CD8-positive, alpha-beta memory T cell (primary cell): Measurements from ENCODE around the gene ETV1. TPM values are rescaled to one million over a fixed set of nuclear protein-coding genes. Genes with fewer than 3 reads are reported as not detected.

Experiments used
- CTCF ChIA-PET: fragments of 350-600 bp; sonication (Branson Sonifier 250); formaldehyde crosslinking; loops from one replicate; lab custom pipeline; 2021; ENCODE audit warnings: antibody characterized with exemption; lab: Charles Lee
- POLR2A ChIA-PET: fragments of 350-600 bp; sonication (Branson Sonifier 250); formaldehyde crosslinking; loops from one replicate; lab custom pipeline; 2021; ENCODE audit warnings: antibody characterized with exemption; lab: Charles Lee
- DNase-seq, 5 donors: peaks; one replicate each; pipeline versions ENCODE4 v3.0.0 to v3.0.0-alpha.2; 2020 to 2022; ENCODE audit warnings: mixed read lengths in 1 of 5
- H3K27ac ChIP-seq: one replicate; pipeline ENCODE4 v1.7.0; 2013; ENCODE audit warnings: low read depth, mild to moderate bottlenecking, low read length, moderate library complexity
- H3K27me3 ChIP-seq: 2 replicates; pipeline ENCODE4 v1.7.0; 2013; ENCODE audit warnings: low read length, mild to moderate bottlenecking; ENCODE audit not compliant: insufficient read depth, poor library complexity, severe bottlenecking
- H3K36me3 ChIP-seq: 2 replicates; pipeline ENCODE4 v1.7.0; 2013; ENCODE audit warnings: mild to moderate bottlenecking, low read length, moderate library complexity; ENCODE audit not compliant: insufficient read depth
- H3K4me1 ChIP-seq: 2 replicates; pipeline ENCODE4 v1.7.0; 2013; ENCODE audit warnings: mild to moderate bottlenecking, low read length, moderate library complexity; ENCODE audit not compliant: insufficient read depth
- H3K4me3 ChIP-seq: 2 replicates; pipeline ENCODE4 v1.7.0; 2013; ENCODE audit warnings: mild to moderate bottlenecking, low read length
- H3K9me3 ChIP-seq: 2 replicates; pipeline ENCODE4 v1.7.0; 2013; ENCODE audit warnings: mild to moderate bottlenecking, low read length
- H3K27ac Mint-ChIP-seq, 8 donors: one replicate each; pipeline ENCODE4 v1.8.0; 2020 to 2021; ENCODE audit warnings: mixed read lengths in 8 of 8, mild to moderate bottlenecking in 6 of 8, inconsistent platforms in 3 of 8, moderate library complexity in 3 of 8
- H3K27me3 Mint-ChIP-seq, 2 donors: one replicate each; pipeline ENCODE4 v1.8.0; 2020 to 2021; ENCODE audit warnings: mixed read lengths in 2 of 2, mild to moderate bottlenecking in 1 of 2, moderate library complexity in 1 of 2
- H3K36me3 Mint-ChIP-seq, 3 donors: one replicate each; pipeline ENCODE4 v1.8.0; 2020 to 2021; ENCODE audit warnings: mixed read lengths in 3 of 3, inconsistent platforms in 1 of 3, mild to moderate bottlenecking in 1 of 3
- H3K4me1 Mint-ChIP-seq, 3 donors: one replicate each; pipeline ENCODE4 v1.8.0; 2020 to 2021; ENCODE audit warnings: mixed read lengths in 3 of 3, inconsistent platforms in 1 of 3, mild to moderate bottlenecking in 1 of 3
- H3K4me3 Mint-ChIP-seq, 7 donors: one replicate each; pipeline ENCODE4 v1.8.0; 2020 to 2021; ENCODE audit warnings: mixed read lengths in 7 of 7, mild to moderate bottlenecking in 6 of 7, moderate library complexity in 4 of 7, inconsistent platforms in 2 of 7
- H3K9me3 Mint-ChIP-seq, 5 donors: one replicate each; pipeline ENCODE4 v1.8.0; 2020 to 2022; ENCODE audit warnings: mixed read lengths in 5 of 5, mild to moderate bottlenecking in 3 of 5, moderate library complexity in 2 of 5, inconsistent platforms in 1 of 5
- polyA plus RNA-seq: library from polyadenylated mRNA; unstranded; fragments of 300-500 nt; fragmentation: Illumina TruSeq; gene quantifications from one replicate; pipeline ENCODE4 v1.2.3, GENCODE V29; 2021
- total RNA-seq, 2 experiments: library from RNA; stranded (reverse); gene quantifications; one replicate each; pipeline ENCODE4 v1.2.3, GENCODE V29; 2021

The ETV1 gene
- total and polyA plus RNA-seq, 3 experiments from 2014 or later = 0.31 to 1.7 (median 0.31) TPM

- H3K27ac ChIP-seq = no peak overlapping the region
- no peak overlapping the region for H3K27ac Mint-ChIP-seq
- no peak overlapping the region for H3K4me3 ChIP-seq
- no peak for DNase-seq
- H3K4me1 ChIP-seq = no peaks in the 10 kb centered on the region
- no peaks in the 10 kb centered on the region for H3K36me3 ChIP-seq
- CTCF ChIA-PET = no interaction called here
- no peaks in the 10 kb centered on the region for H3K9me3 ChIP-seq
- no peaks in the 10 kb centered on the region for H3K4me1 Mint-ChIP-seq
- H3K27me3 ChIP-seq = no peaks in the 10 kb centered on the region
- no peak overlapping the region for H3K4me3 Mint-ChIP-seq
- H3K36me3 Mint-ChIP-seq = no peaks in the 10 kb centered on the region
- H3K27me3 Mint-ChIP-seq = no peaks in the 10 kb centered on the region
- no peaks in the 10 kb centered on the region for H3K9me3 Mint-ChIP-seq
- POLR2A ChIA-PET = no interaction called here
Measured at GRCh38 chr7:13965077-13965476, 24.4 kb downstream of the ETV1 start.

DNA sequence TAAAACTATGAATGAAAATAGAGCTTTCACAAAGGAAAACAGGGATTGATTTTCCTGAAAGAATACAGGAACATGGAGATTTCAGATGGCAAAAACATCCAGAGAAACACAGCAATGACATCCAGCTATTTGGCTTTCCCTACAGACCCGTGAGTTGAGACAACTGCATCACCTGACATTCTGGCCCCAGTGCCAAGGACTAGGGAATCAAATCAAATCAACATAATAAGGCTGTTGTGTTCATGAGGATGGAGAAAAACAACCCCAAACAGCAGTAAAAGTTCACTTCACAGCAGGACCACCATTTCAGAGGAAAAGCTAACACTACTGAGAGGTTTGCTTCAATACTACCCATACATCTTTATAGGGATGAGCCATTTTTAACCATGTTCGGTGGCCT, 25.5 kb downstream of the ETV1 start:
- Mint-ChIP-seq H3K27me3 (no peaks in the 10 kb centered on the region), H3K27ac (no peak overlapping the region), H3K36me3 (no peaks in the 10 kb centered on the region), H3K9me3 (no peaks in the 10 kb centered on the region), H3K4me1 (no peaks in the 10 kb centered on the region), H3K4me3 (no peak overlapping the region)
- Histone ChIP-seq H3K27me3 (no peaks in the 10 kb centered on the region), H3K36me3 (no peaks in the 10 kb centered on the region), H3K4me3 (no peak overlapping the region), H3K4me1 (no peaks in the 10 kb centered on the region), H3K27ac (no peak overlapping the region), H3K9me3 (no peaks in the 10 kb centered on the region)
- DNase-seq = no peak
- CTCF ChIA-PET = interaction anchor here (1.0 kb wide), 1 partner anchor 221 kb away, joined by 3 read pairs; no protein-coding TSS in a partner anchor
- POLR2A ChIA-PET = no interaction called here

DNA sequence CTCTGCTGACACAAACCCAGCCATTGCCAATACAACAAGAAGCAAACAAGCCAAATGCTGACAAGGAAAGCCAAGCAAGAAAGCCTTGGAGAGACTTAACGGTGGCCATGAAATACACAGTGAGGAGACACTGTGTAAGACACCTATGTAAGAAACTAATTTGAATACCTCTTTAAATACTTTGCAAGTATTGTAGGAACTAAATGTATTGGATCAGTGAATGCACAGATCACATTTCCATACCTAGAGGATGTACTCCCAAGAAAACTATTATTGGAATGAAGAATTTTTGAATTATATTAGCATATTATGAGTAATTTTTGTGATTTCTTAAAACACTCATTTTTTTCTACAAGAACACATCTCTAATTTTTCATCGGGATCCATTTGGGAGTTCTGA, 34.0 kb downstream of the ETV1 start:
- Histone ChIP-seq H3K9me3 (no peaks in the 10 kb centered on the region), H3K36me3 (no peaks in the 10 kb centered on the region), H3K4me3 (no peak overlapping the region), H3K4me1 (no peaks in the 10 kb centered on the region), H3K27me3 (no peaks in the 10 kb centered on the region), H3K27ac (no peak overlapping the region)
- Mint-ChIP-seq H3K4me1 (no peaks in the 10 kb centered on the region), H3K9me3 (no peaks in the 10 kb centered on the region), H3K4me3 (no peak overlapping the region), H3K36me3 (no peaks in the 10 kb centered on the region), H3K27me3 (no peaks in the 10 kb centered on the region), H3K27ac (no peak overlapping the region)
- CTCF ChIA-PET = no interaction called here
- POLR2A ChIA-PET = no interaction called here
- DNase-seq = no peak

DNA sequence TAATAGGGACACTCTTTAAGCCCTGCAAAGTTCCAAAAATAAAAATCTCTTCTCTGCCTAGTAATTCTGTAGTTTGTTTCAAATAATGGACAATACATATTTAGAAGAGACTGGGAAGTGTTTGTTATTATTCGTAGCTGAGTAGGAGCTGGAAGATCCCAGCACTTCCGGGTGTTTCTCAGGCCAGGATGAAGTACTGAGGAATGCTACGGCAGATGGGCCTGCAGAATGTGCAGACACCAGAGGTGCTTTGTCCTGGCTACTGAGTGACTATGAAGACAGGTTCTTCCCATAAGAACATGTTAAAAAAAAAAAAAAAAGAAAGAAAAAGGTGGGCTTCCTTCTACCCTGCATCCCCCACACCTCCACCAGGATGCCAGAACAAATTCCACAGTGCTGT, 36.1 kb downstream of the ETV1 start:
- H3K4me3 ChIP-seq = no peak overlapping the region
- H3K9me3 Mint-ChIP-seq = no peaks in the 10 kb centered on the region
- no peaks in the 10 kb centered on the region for H3K36me3 ChIP-seq
- no peaks in the 10 kb centered on the region for H3K27me3 Mint-ChIP-seq
- H3K9me3 ChIP-seq = no peaks in the 10 kb centered on the region
- ChIA-PET CTCF (no interaction called here), POLR2A (no interaction called here)
- H3K27ac Mint-ChIP-seq = no peak overlapping the region
- H3K27ac ChIP-seq = no peak overlapping the region
- H3K4me1 Mint-ChIP-seq = no peaks in the 10 kb centered on the region
- no peaks in the 10 kb centered on the region for H3K4me1 ChIP-seq
- no peak overlapping the region for H3K4me3 Mint-ChIP-seq
- DNase-seq = no peak
- H3K27me3 ChIP-seq = no peaks in the 10 kb centered on the region
- no peaks in the 10 kb centered on the region for H3K36me3 Mint-ChIP-seq

GRCh38 chr7:13952921-13953320, 36.5 kb downstream of the ETV1 start:
- Mint-ChIP-seq H3K27ac (no peak overlapping the region), H3K4me3 (no peak overlapping the region), H3K27me3 (no peaks in the 10 kb centered on the region), H3K4me1 (no peaks in the 10 kb centered on the region), H3K9me3 (no peaks in the 10 kb centered on the region), H3K36me3 (no peaks in the 10 kb centered on the region)
- ChIA-PET POLR2A (no interaction called here), CTCF (no interaction called here)
- no peak for DNase-seq
- no peak overlapping the region for H3K27ac ChIP-seq
- no peaks in the 10 kb centered on the region for H3K36me3 ChIP-seq
- H3K4me1 ChIP-seq = no peaks in the 10 kb centered on the region
- no peaks in the 10 kb centered on the region for H3K9me3 ChIP-seq
- H3K4me3 ChIP-seq = no peak overlapping the region
- H3K27me3 ChIP-seq = no peaks in the 10 kb centered on the region

GRCh38 chr7:13949939-13950338, 39.5 kb downstream of the ETV1 start:
- Histone ChIP-seq H3K36me3 (no peaks in the 10 kb centered on the region), H3K4me1 (no peaks in the 10 kb centered on the region), H3K27me3 (no peaks in the 10 kb centered on the region), H3K9me3 (no peaks in the 10 kb centered on the region), H3K27ac (no peak overlapping the region), H3K4me3 (no peak overlapping the region)
- no peaks in the 10 kb centered on the region for H3K36me3 Mint-ChIP-seq
- CTCF ChIA-PET = no interaction called here
- no peak for DNase-seq
- H3K27me3 Mint-ChIP-seq = no peaks in the 10 kb centered on the region
- POLR2A ChIA-PET = no interaction called here
- H3K4me3 Mint-ChIP-seq = no peak overlapping the region
- H3K27ac Mint-ChIP-seq = no peak overlapping the region
- H3K9me3 Mint-ChIP-seq = peaks cover 0 to 2% (median 0%) of the 10 kb centered on the region in 5 donors
- no peaks in the 10 kb centered on the region for H3K4me1 Mint-ChIP-seq

DNA sequence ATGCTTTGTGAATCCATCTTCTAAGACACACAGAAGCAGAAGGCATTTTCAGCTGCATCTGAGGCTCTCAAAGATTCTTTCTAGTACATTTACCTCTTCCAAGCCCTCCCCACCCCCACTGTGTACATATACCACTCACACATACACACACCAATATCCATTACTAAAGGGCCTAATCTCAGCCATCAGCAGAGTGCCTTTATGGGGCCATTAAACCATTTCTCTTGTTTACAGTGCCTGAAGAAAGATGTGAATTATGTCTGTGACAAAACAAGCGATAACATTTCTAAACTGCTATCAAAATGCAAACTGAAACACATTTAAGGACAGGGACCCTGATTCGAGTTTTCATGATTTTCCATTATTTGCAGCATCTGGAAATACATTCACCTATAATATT, 40.0 kb downstream of the ETV1 start:
- CTCF ChIA-PET = no interaction called here
- Histone ChIP-seq H3K27ac (no peak overlapping the region), H3K4me1 (no peaks in the 10 kb centered on the region), H3K4me3 (no peak overlapping the region), H3K36me3 (no peaks in the 10 kb centered on the region), H3K9me3 (no peaks in the 10 kb centered on the region), H3K27me3 (no peaks in the 10 kb centered on the region)
- Mint-ChIP-seq H3K4me1 (no peaks in the 10 kb centered on the region), H3K9me3 (peaks cover 0 to 2% (median 0%) of the 10 kb centered on the region in 5 donors), H3K27ac (no peak overlapping the region), H3K4me3 (no peak overlapping the region), H3K27me3 (no peaks in the 10 kb centered on the region), H3K36me3 (no peaks in the 10 kb centered on the region)
- POLR2A ChIA-PET = no interaction called here
- DNase-seq = no peak

DNA sequence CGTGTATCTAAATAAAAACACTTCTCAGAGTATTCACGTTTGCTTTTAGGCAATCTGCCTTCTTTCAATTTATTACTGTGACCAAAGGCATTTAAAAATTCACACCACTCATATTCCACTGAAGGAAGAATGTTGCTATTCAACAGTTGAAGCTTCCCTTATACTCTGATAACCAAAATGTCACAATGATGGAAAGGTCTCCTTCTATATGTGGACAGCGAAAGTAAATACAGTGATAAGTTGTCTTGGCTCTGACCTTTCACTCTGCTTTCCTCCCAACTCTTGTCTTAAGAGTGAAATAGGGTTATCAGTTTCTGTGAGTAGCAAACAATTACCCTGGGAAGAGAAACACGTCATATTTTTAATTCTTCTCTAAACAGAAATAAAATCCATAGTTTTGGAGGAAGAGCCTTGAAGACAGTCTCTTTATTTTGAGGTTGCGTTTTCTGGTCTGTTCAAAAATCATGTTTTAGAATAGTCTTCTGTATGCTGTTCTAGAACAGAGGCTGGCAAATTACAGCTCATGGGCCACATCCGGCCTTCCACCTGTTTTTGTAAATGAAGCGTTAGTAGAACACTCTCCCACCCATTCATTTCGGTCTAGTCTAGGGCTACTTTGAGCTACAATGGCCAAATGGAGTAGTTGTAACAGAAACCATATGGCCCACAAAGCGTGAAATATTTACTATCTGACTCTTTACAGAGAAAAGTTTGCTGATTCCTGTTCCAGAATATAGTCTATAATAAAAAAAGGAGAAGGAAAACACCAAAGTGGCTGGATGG, 41.3 kb downstream of the ETV1 start:
- CTCF ChIA-PET = no interaction called here

More for the DNA sequence above, 41.3 kb downstream of the ETV1 start:
- H3K27me3 Mint-ChIP-seq = no peaks in the 10 kb centered on the region
- no peak for DNase-seq
- no peak overlapping the region for H3K4me3 Mint-ChIP-seq
- H3K27ac Mint-ChIP-seq = peak overlapping the region in 1 of 8 donors; percentile 49
- no peak overlapping the region for H3K27ac ChIP-seq
- POLR2A ChIA-PET = no interaction called here
- no peaks in the 10 kb centered on the region for H3K36me3 Mint-ChIP-seq
- no peaks in the 10 kb centered on the region for H3K4me1 Mint-ChIP-seq
- H3K36me3 ChIP-seq = no peaks in the 10 kb centered on the region
- no peaks in the 10 kb centered on the region for H3K9me3 ChIP-seq
- H3K27me3 ChIP-seq = no peaks in the 10 kb centered on the region
- H3K4me1 ChIP-seq = no peaks in the 10 kb centered on the region
- H3K9me3 Mint-ChIP-seq = peaks cover 0 to 2% (median 0%) of the 10 kb centered on the region in 5 donors
- H3K4me3 ChIP-seq = no peak overlapping the region
